HCT116 (cell line): ENCODE measurements around the gene SPSB1. TPM values are rescaled to one million over a fixed set of nuclear protein-coding genes. Genes with fewer than 3 reads are reported as not detected.

Experiments
- ATAC-seq: fragments of 200-7000 bp; cut with Tn5 transposase; 2 replicates; pipeline ENCODE4 v1.9.1; 2020; ENCODE audit warnings: mild to moderate bottlenecking, moderate library complexity
- BruUV-seq: library from RNA; stranded (reverse); fragments of 400-500 nt; replicated peaks from 2 replicates; lab custom pipeline; 2021; lab: Mats Ljungman, UMichigan
- CTCF ChIA-PET: fragments of 300-600 bp; sonication (Branson Sonifier 250); formaldehyde crosslinking; loops from one replicate; lab custom pipeline; 2021; ENCODE audit warnings: antibody characterized with exemption; lab: Charles Lee
- POLR2A ChIA-PET: fragments of 300-600, 350-600 bp; sonication (Branson Sonifier 250); formaldehyde crosslinking; loops from one replicate; lab custom pipeline; 2021; ENCODE audit warnings: antibody characterized with exemption; lab: Charles Lee
- RAD21 ChIA-PET, 2 experiments: fragments of 300-600 bp; sonication (Branson Sonifier 250); formaldehyde crosslinking; loops; one replicate each; lab custom pipeline; 2023; ENCODE audit warnings: low total read pairs in 2 of 2; ENCODE audit not compliant: uncharacterized antibody in 2 of 2, unreplicated experiment in 2 of 2, low non-redundant PET in 1 of 2; lab: Charles Lee
- DNase-seq: peaks from one replicate; pipeline ENCODE4 v3.0.0-alpha.2; 2010; ENCODE audit warnings: low read depth, low spot score
- H2AFZ ChIP-seq: fragments of 200-600 bp; shearing (Covaris generic), sonication (generic); 2 replicates; pipeline ENCODE4 v1.6.1; 2017; ENCODE audit warnings: low read depth, mixed run types, mixed read lengths, antibody characterized with exemption, low read length; ENCODE audit not compliant: poor library complexity, severe bottlenecking
- H3K27ac ChIP-seq: 2 replicates; pipeline ENCODE4 v1.5.1; 2012; ENCODE audit warnings: low read depth, low read length
- H3K27me3 ChIP-seq: fragments of 200-600 bp; sonication (generic); 2 replicates; pipeline ENCODE4 v1.6.1; 2016; ENCODE audit warnings: mixed run types, low read length, mixed read lengths; ENCODE audit not compliant: insufficient read depth
- H3K36me3 ChIP-seq, 2 experiments: fragments of 200-500 bp in 1 of 2; fragments of 200-600 bp in 1 of 2; sonication (Bioruptor generic) in 1 of 2; sonication (generic) in 1 of 2; 2 replicates each; pipeline versions ENCODE4 v1.5.1 to v1.6.1; 2014 to 2016; ENCODE audit warnings: low read length in 2 of 2, inconsistent platforms in 1 of 2, mixed read lengths in 1 of 2, mixed run types in 1 of 2; ENCODE audit not compliant: insufficient read depth in 2 of 2, control insufficient read depth in 1 of 2
- H3K4me1 ChIP-seq, 2 experiments: fragments of 200-600 bp in 1 of 2; sonication (generic) in 1 of 2; 2 replicates each; pipeline versions ENCODE4 v1.5.1 to v1.6.1; 2012 to 2017; ENCODE audit warnings: low read length in 2 of 2, inconsistent platforms in 1 of 2, mild to moderate bottlenecking in 1 of 2, mixed read lengths in 1 of 2, mixed run types in 1 of 2, moderate library complexity in 1 of 2; ENCODE audit not compliant: insufficient read depth in 2 of 2, control insufficient read depth in 1 of 2
- H3K4me2 ChIP-seq: fragments of 200-600 bp; sonication (generic); 2 replicates; pipeline ENCODE4 v1.6.1; 2017; ENCODE audit warnings: mixed run types, low read length, mixed read lengths
- H3K4me3 ChIP-seq, 2 experiments: fragments of 200-600 bp in 1 of 2; sonication (generic) in 1 of 2; replicated peaks in 1 of 2; 2 replicates each; pipeline ENCODE4 v1.5.1; 2011 to 2016; ENCODE audit warnings: low read length in 2 of 2, control low read depth in 1 of 2, low read depth in 1 of 2, mild to moderate bottlenecking in 1 of 2, mixed read lengths in 1 of 2, mixed run types in 1 of 2
- H3K79me2 ChIP-seq: fragments of 200-600 bp; sonication (generic); 2 replicates; pipeline ENCODE4 v1.6.1; 2017; ENCODE audit warnings: mild to moderate bottlenecking, mixed run types, low read length, moderate library complexity, mixed read lengths; ENCODE audit not compliant: insufficient read depth
- H3K9ac ChIP-seq: fragments of 200-600 bp; sonication (generic); 2 replicates; pipeline ENCODE4 v1.6.1; 2016; ENCODE audit warnings: low read length, mixed read lengths
- H3K9me2 ChIP-seq: fragments of 200-600 bp; sonication (generic), shearing (Covaris generic); 2 replicates; pipeline ENCODE4 v1.6.1; 2017; ENCODE audit warnings: mixed run types, mild to moderate bottlenecking, moderate library complexity; ENCODE audit not compliant: insufficient read depth
- H3K9me3 ChIP-seq, 2 experiments: fragments of 200-500 bp in 1 of 2; fragments of 200-600 bp in 1 of 2; sonication (Bioruptor generic) in 1 of 2; sonication (generic) in 1 of 2; 2 replicates each; pipeline ENCODE4 v1.6.1; 2014 to 2017; ENCODE audit warnings: low read length in 2 of 2, mixed read lengths in 2 of 2, inconsistent platforms in 1 of 2, low read depth in 1 of 2, mild to moderate bottlenecking in 1 of 2, mixed run types in 1 of 2, moderate library complexity in 1 of 2; ENCODE audit not compliant: control insufficient read depth in 1 of 2, insufficient read depth in 1 of 2
- H4K20me1 ChIP-seq: fragments of 200-600 bp; sonication (generic), shearing (Covaris generic); 2 replicates; pipeline ENCODE4 v1.6.1; 2017; ENCODE audit warnings: mixed run types, mild to moderate bottlenecking, moderate library complexity; ENCODE audit not compliant: insufficient read depth
- ATF3 ChIP-seq: IDR thresholded peaks from 2 replicates; pipeline ENCODE4 v1.6.1; 2012
- CBX3 ChIP-seq: IDR thresholded peaks from 2 replicates; pipeline ENCODE4 v1.6.1; 2012; ENCODE audit warnings: low read depth
- CTCF ChIP-seq, 3 experiments: fragments of 200-600 bp in 1 of 3; sonication (generic) in 1 of 3; IDR thresholded peaks in 2 of 3; conservative IDR thresholded peaks in 1 of 3; 2 replicates each; pipeline ENCODE4 v1.5.1; 2012 to 2017; ENCODE audit warnings: low read depth in 2 of 3, low read length in 2 of 3, antibody characterized with exemption in 1 of 3, borderline replicate concordance in 1 of 3, control low read depth in 1 of 3, mild to moderate bottlenecking in 1 of 3, mixed read lengths in 1 of 3, mixed run types in 1 of 3, moderate library complexity in 1 of 3; ENCODE audit not compliant: insufficient read depth in 1 of 3
- EGR1 ChIP-seq: IDR thresholded peaks from 2 replicates; pipeline ENCODE4 v1.6.1; 2012; ENCODE audit warnings: low read depth
- ELF1 ChIP-seq: IDR thresholded peaks from 2 replicates; pipeline ENCODE4 v1.6.1; 2012; ENCODE audit warnings: low read depth, borderline replicate concordance
- EZH2 ChIP-seq: fragments of 200-600 bp; sonication (generic); IDR thresholded peaks from 2 replicates; pipeline ENCODE4 v1.6.1; 2017; ENCODE audit warnings: antibody characterized with exemption, mixed run types
- EZH2phosphoT487 ChIP-seq: fragments of 200-600 bp; IDR thresholded peaks from 2 replicates; pipeline ENCODE4 v1.6.1; 2018; ENCODE audit warnings: antibody characterized with exemption, borderline replicate concordance
- FOSL1 ChIP-seq: IDR thresholded peaks from 2 replicates; pipeline ENCODE4 v1.6.1; 2012; ENCODE audit warnings: low read depth
- JUND ChIP-seq: IDR thresholded peaks from 2 replicates; pipeline ENCODE4 v1.6.1; 2012
- MAX ChIP-seq: IDR thresholded peaks from 2 replicates; pipeline ENCODE4 v1.6.1; 2012
- POLR2A ChIP-seq: IDR thresholded peaks from 2 replicates; pipeline ENCODE4 v1.7.0; 2011; ENCODE audit warnings: borderline replicate concordance; ENCODE audit not compliant: insufficient read depth, insufficient read length; ENCODE audit errors: extremely low read depth
- POLR2AphosphoS5 ChIP-seq: IDR thresholded peaks from 2 replicates; pipeline ENCODE4 v1.6.1; 2011; ENCODE audit warnings: mild to moderate bottlenecking, low read depth, low read length, moderate library complexity
- REST ChIP-seq: IDR thresholded peaks from 2 replicates; pipeline ENCODE4 v1.6.1; 2012; ENCODE audit warnings: low read depth
- SIN3A ChIP-seq: IDR thresholded peaks from 2 replicates; pipeline ENCODE4 v1.6.1; 2012; ENCODE audit warnings: low read depth
- ZFX ChIP-seq: fragments of 450-650 bp; IDR thresholded peaks from 2 replicates; pipeline ENCODE4 v1.6.1; 2017
- ZNF274 ChIP-seq: fragments of 200-500 bp; sonication (Bioruptor generic); IDR thresholded peaks from 2 replicates; pipeline ENCODE4 v1.6.1; 2014; ENCODE audit warnings: mild to moderate bottlenecking, low read depth, low read length, inconsistent platforms
- intact Hi-C: fragments of 100-400 bp; cut with micrococcal nuclease; formaldehyde crosslinking; loops from 2 replicates; pipeline ENCODE4 v1.10.0; 2022
- total RNA-seq: library from RNA; stranded (reverse); gene quantifications from one replicate; pipeline ENCODE4 v1.2.1, GENCODE V29; 2021; ENCODE audit not compliant: unreplicated experiment

The SPSB1 gene
- total RNA-seq, 1 experiment from 2014 or later, result 10.8 TPM

GRCh38 chr1:9312168-9312720 is 19.6 kb downstream of the SPSB1 start:
- ChIA-PET POLR2A (no interaction called here), RAD21 (no interaction called here)

GRCh38 chr1:9313576-9313975 is 20.9 kb downstream of the SPSB1 start:
- RAD21 ChIA-PET, result no interaction called here
- no peak overlapping the region for H3K4me2 ChIP-seq
- no peaks in the 10 kb centered on the region for H3K9me3 ChIP-seq
- no peaks in the 10 kb centered on the region for H4K20me1 ChIP-seq
- POLR2A ChIA-PET, result no interaction called here
- H3K27ac ChIP-seq, result no peak overlapping the region
- intact Hi-C loops, result no loop called here
- H3K9me2 ChIP-seq, result no peaks in the 10 kb centered on the region
- H3K36me3 ChIP-seq, result no peaks in the 10 kb centered on the region
- H3K4me3 ChIP-seq, result no peak overlapping the region
- ATAC-seq, result no peak
- no TSS peak for BruUV-seq
- H2AFZ ChIP-seq, result no peak overlapping the region
- no peak overlapping the region for H3K9ac ChIP-seq
- peaks cover 14 to 34% of the 10 kb centered on the region in 2 experiments for H3K4me1 ChIP-seq
- peaks cover 59% of the 10 kb centered on the region for H3K79me2 ChIP-seq
- no peak for DNase-seq
- H3K27me3 ChIP-seq, result no peaks in the 10 kb centered on the region
- CTCF ChIA-PET, result no interaction called here
- TF ChIP-seq SIN3A (no peak), CBX3 (no peak), REST (no peak), POLR2A (no peak), EGR1 (no peak), ELF1 (no peak), EZH2phosphoT487 (no peak), FOSL1 (no peak), CTCF (IDR thresholded peaks at IDR 0.05 in 2 of 3, conservative IDR thresholded peaks at IDR 0.05 in 1 of 3; ENCODE audit: borderline replicate concordance in 1 of 3, insufficient read depth in 1 of 3, low read depth in 2 of 3, low read length in 2 of 3) (no peak), ZFX (no peak), MAX (no peak), EZH2 (no peak), POLR2AphosphoS5 (no peak)

More at GRCh38 chr1:9312168-9312720, 19.6 kb downstream of the SPSB1 start:
- Histone ChIP-seq H3K4me3 (no peak overlapping the region), H3K9me3 (no peaks in the 10 kb centered on the region), H4K20me1 (no peaks in the 10 kb centered on the region), H3K36me3 (no peaks in the 10 kb centered on the region), H3K79me2 (peaks cover 65% of the 10 kb centered on the region), H2AFZ (no peak overlapping the region), H3K27ac (no peak overlapping the region), H3K9me2 (no peaks in the 10 kb centered on the region), H3K4me2 (no peak overlapping the region), H3K4me1 (peaks cover 12 to 23% of the 10 kb centered on the region in 2 experiments), H3K9ac (no peak overlapping the region), H3K27me3 (no peaks in the 10 kb centered on the region)
- DNase-seq (no peak), ATAC-seq (no peak)
- BruUV-seq, result no TSS peak
- no peak for TF ChIP-seq ATF3
- no peak for TF ChIP-seq FOSL1
- TF ChIP-seq JUND, result no peak
- no peak for TF ChIP-seq ZNF274
- TF ChIP-seq EGR1, result no peak
- TF ChIP-seq CBX3, result no peak
- CTCF ChIA-PET, result no interaction called here
- intact Hi-C loops, result no loop called here
